HepG2 (cell line): ENCODE measurements around the gene GFPT2. TPM values are rescaled to one million over a fixed set of nuclear protein-coding genes. Genes with fewer than 3 reads are reported as not detected.

Source experiments
- AHDC1 ChIP-seq: sonication (generic); formaldehyde crosslinking; IDR thresholded peaks from 2 replicates; pipeline ENCODE4 v1.5.1; 2020; ENCODE audit warnings: mild to moderate bottlenecking, missing genetic modification reagents, borderline replicate concordance
- ATF7-NPFF ChIP-seq: sonication (generic); formaldehyde crosslinking; IDR thresholded peaks from 2 replicates; pipeline ENCODE4 v1.8.1; 2023; ENCODE audit warnings: mild to moderate bottlenecking, low read depth, missing genetic modification reagents, moderate library complexity
- FIP1L1 ChIP-seq: fragments of 200-400 bp; formaldehyde crosslinking; IDR thresholded peaks from 2 replicates; pipeline ENCODE4 v1.6.1; 2018; ENCODE audit warnings: low read depth, mild to moderate bottlenecking, low read length, moderate library complexity, borderline replicate concordance; ENCODE audit not compliant: insufficient read depth
- FOXO1 ChIP-seq: sonication (generic); formaldehyde crosslinking; IDR thresholded peaks from 2 replicates; pipeline ENCODE4 v1.4.0; 2020; ENCODE audit warnings: missing genetic modification reagents
- MLXIP ChIP-seq: sonication (generic); formaldehyde crosslinking; IDR thresholded peaks from 2 replicates; pipeline ENCODE4 v1.9.0; 2021; ENCODE audit warnings: missing genetic modification reagents, borderline replicate concordance
- NFYB ChIP-seq: sonication (generic); formaldehyde crosslinking; IDR thresholded peaks from 2 replicates; pipeline ENCODE4 v1.4.0; 2020; ENCODE audit warnings: missing genetic modification reagents
- RBM22 ChIP-seq: fragments of 200-400 bp; formaldehyde crosslinking; optimal IDR thresholded peaks from 2 replicates; pipeline ENCODE3; 2017; ENCODE audit warnings: mild to moderate bottlenecking, low read length, moderate library complexity
- RNF219 ChIP-seq: sonication (generic); formaldehyde crosslinking; IDR thresholded peaks from 2 replicates; pipeline ENCODE4 v1.5.0; 2020; ENCODE audit warnings: mild to moderate bottlenecking, missing genetic modification reagents
- SPEN ChIP-seq: sonication (generic); formaldehyde crosslinking; IDR thresholded peaks from 2 replicates; pipeline ENCODE4 v1.5.1; 2020; ENCODE audit warnings: low read depth, mild to moderate bottlenecking, missing genetic modification reagents
- ZNF615 ChIP-seq: sonication (generic); formaldehyde crosslinking; IDR thresholded peaks from 2 replicates; pipeline ENCODE4 v1.5.0; 2020; ENCODE audit warnings: mild to moderate bottlenecking, missing genetic modification reagents, borderline replicate concordance
- ZNF687 ChIP-seq: sonication (generic); formaldehyde crosslinking; IDR thresholded peaks from 2 replicates; pipeline ENCODE4 v1.5.1; 2020; ENCODE audit warnings: mild to moderate bottlenecking, missing genetic modification reagents, moderate library complexity
- ZNF777 ChIP-seq: sonication (generic); formaldehyde crosslinking; IDR thresholded peaks from 2 replicates; pipeline ENCODE4 v1.4.0; 2020; ENCODE audit warnings: missing genetic modification reagents
- polyA plus RNA-seq, 8 experiments: library from polyadenylated mRNA; depleted of rRNA in 3 of 8; stranded (reverse) in 7 of 8; unstranded in 1 of 8; fragments of >200 nt; fragmentation: Illumina TruSeq in 4 of 8; extraction: Trizol in 4 of 8; gene quantifications; 2 replicates each; pipeline versions ENCODE4 v1.2.1 to v1.2.3, GENCODE V29; 2011 to 2016; ENCODE audit warnings: low read depth in 4 of 8, missing spikeins in 1 of 8, mixed read lengths in 1 of 8; ENCODE audit not compliant: insufficient read depth in 1 of 8
- total RNA-seq, 5 experiments: library from RNA; depleted of rRNA; stranded (reverse); fragments of >200 nt; fragmentation: Illumina TruSeq; extraction: Trizol; gene quantifications; 2 replicates each; pipeline ENCODE4 v1.2.3, GENCODE V29; 2016; ENCODE audit warnings: low read depth in 1 of 5

The GFPT2 gene
- total and polyA plus RNA-seq, 2 of the 13 experiments (the other 11 are each of a cell fraction or from before 2014, with no cell fraction given), result 0.18 TPM

GRCh38 chr5:180353048-180353979, at the start of gene GFPT2 (continued):
- TF ChIP-seq MLXIP (CRISPR knock-in tag) (no peak), ATF7-NPFF (no peak), ZNF777 (CRISPR knock-in tag) (0 out of 2 replicates have a peak, but pooled peaks have one; percentile 13), ZNF615 (no peak), AHDC1 (no peak), RNF219 (no peak), SPEN (no peak), ZNF687 (peak; percentile 32; the same call in 1 of the 2 replicates), RBM22 (no peak), NFYB (CRISPR knock-in tag) (0 out of 2 replicates have a peak, but pooled peaks have one; percentile 35), FIP1L1 (no peak), FOXO1 (CRISPR knock-in tag) (no peak)
